ENCODE measurements around the gene IWS1. TPM values are rescaled to one million over a fixed set of nuclear protein-coding genes. Genes with fewer than 3 reads are reported as not detected.
"Not testable (repeated sequence)": the region's sequence is repeated elsewhere in the genome, so short reads cannot be mapped to it uniquely, and the experiment has no call there.

IWS1 gene
- total RNA-seq, 1 experiment from 2014 or later, result 48.9 TPM

DNA sequence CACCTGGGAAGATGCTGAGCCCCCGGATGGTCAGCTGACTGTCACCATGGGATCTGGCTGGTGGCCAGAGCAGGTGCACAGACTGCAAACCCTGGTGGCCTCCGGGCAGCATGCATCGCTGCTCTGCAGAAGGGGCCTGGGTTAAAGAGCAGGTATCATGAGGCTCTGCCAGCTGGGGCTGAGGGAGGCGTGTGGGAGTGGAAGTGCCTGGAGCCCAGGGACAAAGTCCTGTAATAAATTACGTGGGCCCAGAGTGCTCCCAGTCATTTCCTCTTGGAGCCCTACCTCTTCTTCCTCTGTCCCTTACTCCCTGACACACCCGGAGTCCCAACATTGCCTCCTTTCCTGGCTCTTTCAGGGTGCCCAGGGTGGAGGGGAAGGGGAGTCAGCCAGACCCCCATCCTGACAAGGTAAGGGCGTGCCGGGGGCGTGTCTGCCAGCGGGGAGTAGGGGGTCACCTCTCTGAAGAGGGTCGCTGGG, 9.2 kb upstream of the IWS1 start, which contains the start of gene MYO7B:
TSS of gene MYO7B (plus strand) at position 262 of the 480 bp plus-strand sequence. CDS start 24,040 bp downstream, outside the sequence.
- no TSS peak for BruUV-seq (replicated peaks)
- peaks cover 37% of the 10 kb centered on the region for H3K27me3 Mint-ChIP-seq (ENCODE audit: unreplicated experiment)
- no peak for DNase-seq

DNA sequence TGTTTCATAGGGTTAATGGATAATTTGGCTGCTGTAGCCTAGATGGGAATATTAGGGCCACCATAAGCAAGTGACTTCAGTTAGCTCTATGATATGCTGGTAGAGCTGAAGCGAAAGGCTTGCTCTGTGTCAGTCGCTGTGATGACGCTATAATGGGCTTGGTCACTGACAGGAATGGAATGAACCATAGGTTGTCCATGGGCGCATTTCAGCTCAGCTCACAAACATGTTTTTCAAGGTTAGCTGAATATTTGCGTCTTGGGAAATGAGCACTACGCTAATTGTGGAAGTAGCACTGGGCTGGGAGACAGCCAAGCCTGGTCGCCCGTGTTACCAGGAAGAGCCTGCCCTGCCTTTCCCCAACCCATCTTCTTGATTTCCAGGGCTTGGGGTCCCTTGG, 6.0 kb upstream of the IWS1 start:
- intact Hi-C loops (cut with micrococcal nuclease; ENCODE audit: unreplicated experiment), result no loop called here
- H3K36me3 Mint-ChIP-seq (ENCODE audit: insufficient read depth, unreplicated experiment), result peaks cover 2% of the 10 kb centered on the region
- H3K4me3 Mint-ChIP-seq (ENCODE audit: low read depth, unreplicated experiment), result no peak overlapping the region
- CTCF ChIA-PET, result no interaction called here
- BruUV-seq (replicated peaks), result no TSS peak
- H3K27ac Mint-ChIP-seq (ENCODE audit: unreplicated experiment), result no peak overlapping the region
- no peak for DNase-seq
- H3K4me1 Mint-ChIP-seq (ENCODE audit: low read depth, unreplicated experiment), result peaks cover 16% of the 10 kb centered on the region
- H3K9me3 Mint-ChIP-seq (ENCODE audit: low read depth, unreplicated experiment), result no peaks in the 10 kb centered on the region
- H3K27me3 Mint-ChIP-seq (ENCODE audit: unreplicated experiment), result peaks cover 7% of the 10 kb centered on the region
- TF ChIP-seq, protein P1, sequence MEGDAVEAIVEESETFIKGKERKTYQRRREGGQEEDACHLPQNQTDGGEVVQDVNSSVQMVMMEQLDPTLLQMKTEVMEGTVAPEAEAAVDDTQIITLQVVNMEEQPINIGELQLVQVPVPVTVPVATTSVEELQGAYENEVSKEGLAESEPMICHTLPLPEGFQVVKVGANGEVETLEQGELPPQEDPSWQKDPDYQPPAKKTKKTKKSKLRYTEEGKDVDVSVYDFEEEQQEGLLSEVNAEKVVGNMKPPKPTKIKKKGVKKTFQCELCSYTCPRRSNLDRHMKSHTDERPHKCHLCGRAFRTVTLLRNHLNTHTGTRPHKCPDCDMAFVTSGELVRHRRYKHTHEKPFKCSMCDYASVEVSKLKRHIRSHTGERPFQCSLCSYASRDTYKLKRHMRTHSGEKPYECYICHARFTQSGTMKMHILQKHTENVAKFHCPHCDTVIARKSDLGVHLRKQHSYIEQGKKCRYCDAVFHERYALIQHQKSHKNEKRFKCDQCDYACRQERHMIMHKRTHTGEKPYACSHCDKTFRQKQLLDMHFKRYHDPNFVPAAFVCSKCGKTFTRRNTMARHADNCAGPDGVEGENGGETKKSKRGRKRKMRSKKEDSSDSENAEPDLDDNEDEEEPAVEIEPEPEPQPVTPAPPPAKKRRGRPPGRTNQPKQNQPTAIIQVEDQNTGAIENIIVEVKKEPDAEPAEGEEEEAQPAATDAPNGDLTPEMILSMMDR (IDR thresholded peaks at IDR 0.05; ENCODE audit: unreplicated experiment), result no peak

More for the DNA sequence above, 9.2 kb upstream of the IWS1 start, which contains the start of gene MYO7B:
- intact Hi-C loops (cut with micrococcal nuclease; ENCODE audit: unreplicated experiment), result no loop called here
- TF ChIP-seq, protein P1 (IDR thresholded peaks at IDR 0.05; ENCODE audit: unreplicated experiment), result no peak
- no peak within 1 kb of the TSS for H3K27ac Mint-ChIP-seq (ENCODE audit: unreplicated experiment)
- H3K36me3 Mint-ChIP-seq (ENCODE audit: insufficient read depth, unreplicated experiment), result no peaks in the 10 kb centered on the region
- H3K4me1 Mint-ChIP-seq (ENCODE audit: low read depth, unreplicated experiment), result peaks cover 4% of the 10 kb centered on the region
- H3K4me3 Mint-ChIP-seq (ENCODE audit: low read depth, unreplicated experiment), result no peak within 1 kb of the TSS
- no peaks in the 10 kb centered on the region for H3K9me3 Mint-ChIP-seq (ENCODE audit: low read depth, unreplicated experiment)
- CTCF ChIA-PET, result interaction anchor here (0.5 to 0.7 kb wide), 2 partner anchors 9 to 185 kb away, joined by 4 to 5 read pairs; no protein-coding TSS in a partner anchor

DNA sequence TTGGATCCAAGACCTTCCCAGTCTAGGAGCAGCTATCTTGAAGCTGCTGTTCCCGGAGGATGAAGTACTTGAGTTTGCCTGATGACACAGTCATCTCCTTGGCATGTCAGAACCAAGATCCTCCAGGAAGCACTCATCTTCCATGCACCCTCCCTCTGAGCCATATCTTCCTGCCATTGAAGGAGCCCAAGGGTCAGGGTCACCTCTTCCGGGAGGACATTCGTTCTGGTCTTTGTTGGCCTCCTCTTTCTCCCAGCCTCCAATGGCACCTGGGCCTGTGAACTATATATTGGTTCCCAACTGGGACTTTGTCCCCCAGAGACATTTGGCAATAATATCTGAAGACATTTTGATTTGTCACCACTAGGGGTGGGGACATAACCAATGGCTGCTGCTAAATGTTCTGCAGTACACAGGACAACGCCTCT, 4.9 kb upstream of the IWS1 start:
- H3K9me3 Mint-ChIP-seq (ENCODE audit: low read depth, unreplicated experiment), result no peaks in the 10 kb centered on the region
- no TSS peak for BruUV-seq (replicated peaks)
- peaks cover 21% of the 10 kb centered on the region for H3K4me1 Mint-ChIP-seq (ENCODE audit: low read depth, unreplicated experiment)
- no peak overlapping the region for H3K27ac Mint-ChIP-seq (ENCODE audit: unreplicated experiment)
- no peaks in the 10 kb centered on the region for H3K27me3 Mint-ChIP-seq (ENCODE audit: unreplicated experiment)
- intact Hi-C loops (cut with micrococcal nuclease; ENCODE audit: unreplicated experiment), result no loop called here
- CTCF ChIA-PET, result no interaction called here
- no peak overlapping the region for H3K4me3 Mint-ChIP-seq (ENCODE audit: low read depth, unreplicated experiment)
- DNase-seq, result no peak
- peaks cover 12% of the 10 kb centered on the region for H3K36me3 Mint-ChIP-seq (ENCODE audit: insufficient read depth, unreplicated experiment)
- TF ChIP-seq, protein P1 (IDR thresholded peaks at IDR 0.05; ENCODE audit: unreplicated experiment), result no peak

DNA sequence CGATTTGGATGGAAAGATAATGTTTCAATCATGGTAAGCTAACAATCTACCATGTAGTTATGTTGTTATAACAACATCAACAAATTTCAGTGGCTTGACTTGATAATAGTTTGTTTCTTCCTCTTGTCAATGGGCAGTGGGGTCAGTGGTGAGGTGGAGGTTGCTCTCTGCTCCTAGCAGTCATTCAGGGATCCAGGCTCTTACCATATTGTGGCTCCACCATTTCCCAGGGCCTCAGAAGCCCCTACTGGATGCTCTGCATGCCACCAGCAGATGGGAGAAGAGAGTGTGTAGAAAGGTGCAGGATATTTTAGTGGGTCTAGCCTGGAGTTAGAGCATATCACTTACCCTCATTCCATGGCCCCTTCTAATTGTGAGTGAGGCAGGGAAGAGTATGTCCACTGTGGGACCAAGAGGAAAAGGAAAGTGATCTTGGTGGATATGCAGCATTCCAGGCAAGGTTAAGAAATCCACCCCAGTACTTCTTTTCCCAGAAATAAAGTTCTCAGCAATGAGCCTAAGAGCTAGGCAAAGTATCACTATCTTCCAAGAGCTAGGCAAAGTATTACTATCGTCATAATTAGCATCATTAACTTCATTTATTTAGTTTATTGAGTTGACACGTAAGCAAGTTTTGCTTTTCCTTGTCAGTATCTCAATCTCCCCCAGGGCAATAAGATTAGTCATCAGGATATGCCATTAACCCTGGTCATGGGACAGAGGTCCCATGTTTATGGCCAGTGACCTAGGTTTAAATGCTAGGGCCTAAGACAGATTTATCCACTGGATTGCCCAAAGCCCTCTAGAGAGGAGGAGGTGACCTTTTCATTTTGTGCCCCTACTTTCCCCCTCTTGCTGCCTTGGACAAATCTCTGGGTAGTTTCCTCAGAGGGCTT, 4.2 kb upstream of the IWS1 start:
- BruUV-seq (replicated peaks), result no TSS peak
- H3K4me3 Mint-ChIP-seq (ENCODE audit: low read depth, unreplicated experiment), result no peak overlapping the region
- no peaks in the 10 kb centered on the region for H3K9me3 Mint-ChIP-seq (ENCODE audit: low read depth, unreplicated experiment)
- TF ChIP-seq, protein P1 (IDR thresholded peaks at IDR 0.05; ENCODE audit: unreplicated experiment), result no peak
- no peaks in the 10 kb centered on the region for H3K27me3 Mint-ChIP-seq (ENCODE audit: unreplicated experiment)
- CTCF ChIA-PET, result no interaction called here
- no peak overlapping the region for H3K27ac Mint-ChIP-seq (ENCODE audit: unreplicated experiment)
- DNase-seq, result no peak
- H3K4me1 Mint-ChIP-seq (ENCODE audit: low read depth, unreplicated experiment), result peaks cover 21% of the 10 kb centered on the region
- H3K36me3 Mint-ChIP-seq (ENCODE audit: insufficient read depth, unreplicated experiment), result peaks cover 20% of the 10 kb centered on the region
- intact Hi-C loops (cut with micrococcal nuclease; ENCODE audit: unreplicated experiment), result no loop called here

DNA sequence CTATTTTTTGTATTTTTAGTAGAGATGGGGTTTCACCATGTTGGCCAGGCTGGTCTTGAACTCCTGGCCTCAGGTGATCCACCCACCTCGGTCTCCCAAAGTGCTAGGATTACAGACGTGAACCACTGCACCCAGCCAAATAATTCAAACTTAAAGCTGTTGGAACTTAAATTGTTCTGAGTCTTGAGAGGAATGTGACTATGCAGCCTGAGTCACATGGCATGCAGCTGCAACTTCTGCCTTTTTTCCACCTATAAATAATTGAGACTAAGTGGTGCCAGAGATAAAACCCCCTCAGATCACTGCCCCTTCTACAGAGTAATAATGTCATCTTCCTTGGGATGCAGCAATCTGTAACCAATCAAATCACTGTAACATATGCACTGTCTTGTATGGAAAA, 3.1 kb upstream of the IWS1 start:
- BruUV-seq (replicated peaks); H3K9me3 Mint-ChIP-seq (ENCODE audit: low read depth, unreplicated experiment); H3K27ac Mint-ChIP-seq (ENCODE audit: unreplicated experiment); H3K27me3 Mint-ChIP-seq (ENCODE audit: unreplicated experiment); DNase-seq; H3K4me3 Mint-ChIP-seq (ENCODE audit: low read depth, unreplicated experiment): not testable (repeated sequence)
- Mint-ChIP-seq H3K4me1 (ENCODE audit: low read depth, unreplicated experiment) (peaks cover 21% of the 10 kb centered on the region), H3K36me3 (ENCODE audit: insufficient read depth, unreplicated experiment) (peaks cover 29% of the 10 kb centered on the region)
- CTCF ChIA-PET, result interaction anchor here (0.7 kb wide), 1 partner anchor 151 kb away, joined by 3 read pairs; no protein-coding TSS in a partner anchor
- intact Hi-C loops (cut with micrococcal nuclease; ENCODE audit: unreplicated experiment), result loop anchor here (5.0 kb wide), 1 partner anchor 168 kb away; no protein-coding TSS in a partner anchor

Measured in Calu3 (cell line).